ENCODE measurements around the gene PLEKHH3. TPM values are rescaled to one million over a fixed set of nuclear protein-coding genes. Genes with fewer than 3 reads are reported as not detected.

PLEKHH3 gene
- total and polyA plus RNA-seq, 2 of the 4 experiments (the other 2 are of a cell fraction) = 2.9 to 10.5 TPM

DNA sequence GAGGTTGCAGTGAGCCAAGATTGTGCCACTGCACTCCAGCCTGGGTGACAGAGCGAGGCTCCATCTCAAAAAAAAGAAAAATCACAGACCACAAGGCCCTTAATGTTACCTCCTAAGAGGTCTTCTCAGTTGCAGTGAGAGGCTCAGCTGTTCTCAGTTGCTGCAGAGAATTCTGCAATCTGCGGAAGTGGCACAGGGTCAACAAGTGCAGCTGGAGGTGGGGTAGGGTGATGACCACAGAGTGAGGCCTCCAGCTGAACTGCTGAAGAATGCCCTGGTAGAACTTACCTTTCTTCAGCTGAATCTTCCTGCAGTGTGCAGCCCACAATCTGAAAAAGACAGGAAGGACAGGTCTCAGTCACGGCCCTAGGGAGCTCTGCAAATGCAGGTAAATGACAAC lies 31.8 kb upstream of the PLEKHH3 start:
- Histone ChIP-seq H2AFZ (replicated peaks; ENCODE audit: low read length, poor library complexity) (no peak overlapping the region), H3K23ac (ENCODE audit: low read depth, low read length) (no peak overlapping the region), H3K36me3 (ENCODE audit: control insufficient read depth, insufficient read depth, low read length) (peaks cover 70% of the 10 kb centered on the region), H3K4ac (ENCODE audit: low read depth, low read length) (no peak overlapping the region), H2BK20ac (ENCODE audit: low read depth, low read length) (no peak overlapping the region), H3K4me1 (ENCODE audit: control insufficient read depth, insufficient read depth, low read length) (no peaks in the 10 kb centered on the region), H3K4me3 (ENCODE audit: insufficient read depth, low read depth, low read length) (no peak overlapping the region), H2AK9ac (replicated peaks; ENCODE audit: low read depth, low read length, poor library complexity) (no peak overlapping the region), H3K14ac (replicated peaks; ENCODE audit: low read depth, low read length) (no peak overlapping the region), H3K56ac (ENCODE audit: extremely low read depth, insufficient read depth, low read length) (no peak overlapping the region), H3K18ac (ENCODE audit: low read depth, low read length) (no peak overlapping the region), H4K20me1 (ENCODE audit: insufficient read depth, low read length) (no peaks in the 10 kb centered on the region), H3K4me2 (ENCODE audit: low read depth, low read length) (no peak overlapping the region), H3K79me1 (ENCODE audit: low read depth in 1 of 2, low read length in 2 of 2) (no peaks in the 10 kb centered on the region), H3K9me3 (ENCODE audit: control insufficient read depth, insufficient read depth, low read length) (no peaks in the 10 kb centered on the region), H4K8ac (ENCODE audit: low read depth in 2 of 2, low read length in 2 of 2) (no peak overlapping the region), H2AK5ac (ENCODE audit: low read depth, low read length) (no peak overlapping the region), H3K27me3 (ENCODE audit: control insufficient read depth, insufficient read depth, low read length) (no peaks in the 10 kb centered on the region), H3K9ac (ENCODE audit: low read depth, low read length) (no peak overlapping the region), H3K9me1 (ENCODE audit: insufficient read depth, low read length) (no peaks in the 10 kb centered on the region; the same call in 1 of the 2 replicates), H4K91ac (ENCODE audit: insufficient read depth, low read depth, low read length) (no peak overlapping the region), H2BK120ac (ENCODE audit: low read depth, low read length) (no peak overlapping the region), H4K5ac (ENCODE audit: low read depth, low read length) (no peak overlapping the region), H2BK15ac (ENCODE audit: low read depth, low read length) (no peak overlapping the region), H3K27ac (ENCODE audit: insufficient read depth, low read length) (no peak overlapping the region), H2BK5ac (ENCODE audit: low read depth, low read length, poor library complexity, severe bottlenecking) (no peak overlapping the region)
- intact Hi-C loops (cut with micrococcal nuclease) = no loop called here
- no TSS peak for BruUV-seq (replicated peaks)
- POLR2A ChIA-PET (ENCODE audit: unreplicated experiment) = interaction anchor here (0.8 kb wide), 1 partner anchor 116 kb away, joined by 3 read pairs; the partner anchor contains the start of gene BECN1
- ATAC-seq (ENCODE audit: low read depth) (no peak), DNase-seq (no peak)
- no peak for TF ChIP-seq SMC3 (IDR thresholded peaks at IDR 0.05; ENCODE audit: low read depth, low read length)
- TF ChIP-seq, protein P1, sequence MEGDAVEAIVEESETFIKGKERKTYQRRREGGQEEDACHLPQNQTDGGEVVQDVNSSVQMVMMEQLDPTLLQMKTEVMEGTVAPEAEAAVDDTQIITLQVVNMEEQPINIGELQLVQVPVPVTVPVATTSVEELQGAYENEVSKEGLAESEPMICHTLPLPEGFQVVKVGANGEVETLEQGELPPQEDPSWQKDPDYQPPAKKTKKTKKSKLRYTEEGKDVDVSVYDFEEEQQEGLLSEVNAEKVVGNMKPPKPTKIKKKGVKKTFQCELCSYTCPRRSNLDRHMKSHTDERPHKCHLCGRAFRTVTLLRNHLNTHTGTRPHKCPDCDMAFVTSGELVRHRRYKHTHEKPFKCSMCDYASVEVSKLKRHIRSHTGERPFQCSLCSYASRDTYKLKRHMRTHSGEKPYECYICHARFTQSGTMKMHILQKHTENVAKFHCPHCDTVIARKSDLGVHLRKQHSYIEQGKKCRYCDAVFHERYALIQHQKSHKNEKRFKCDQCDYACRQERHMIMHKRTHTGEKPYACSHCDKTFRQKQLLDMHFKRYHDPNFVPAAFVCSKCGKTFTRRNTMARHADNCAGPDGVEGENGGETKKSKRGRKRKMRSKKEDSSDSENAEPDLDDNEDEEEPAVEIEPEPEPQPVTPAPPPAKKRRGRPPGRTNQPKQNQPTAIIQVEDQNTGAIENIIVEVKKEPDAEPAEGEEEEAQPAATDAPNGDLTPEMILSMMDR (conservative IDR thresholded peaks at IDR 0.05; ENCODE audit: low read depth, low read length) = no peak
- TF ChIP-seq NFE2L2 (IDR thresholded peaks at IDR 0.05; ENCODE audit: low read depth, low read length) = no peak
- no peak for TF ChIP-seq BHLHE40 (IDR thresholded peaks at IDR 0.05; ENCODE audit: low read depth, low read length)
- no peak for TF ChIP-seq CHD1 (IDR thresholded peaks at IDR 0.05; ENCODE audit: low read depth, low read length)
- no peak for TF ChIP-seq MXI1 (IDR thresholded peaks at IDR 0.05; ENCODE audit: borderline replicate concordance, low read depth, low read length)
- no peak for TF ChIP-seq POLR2A (IDR thresholded peaks at IDR 0.05; ENCODE audit: low read depth, low read length)
- no peak for TF ChIP-seq RAD21 (IDR thresholded peaks at IDR 0.05; ENCODE audit: low read length)
- no peak for TF ChIP-seq FOS (IDR thresholded peaks at IDR 0.05; ENCODE audit: low read depth, low read length)
- TF ChIP-seq MAZ (IDR thresholded peaks at IDR 0.05; ENCODE audit: borderline replicate concordance, low read depth, low read length) = no peak
- TF ChIP-seq, protein P2, sequence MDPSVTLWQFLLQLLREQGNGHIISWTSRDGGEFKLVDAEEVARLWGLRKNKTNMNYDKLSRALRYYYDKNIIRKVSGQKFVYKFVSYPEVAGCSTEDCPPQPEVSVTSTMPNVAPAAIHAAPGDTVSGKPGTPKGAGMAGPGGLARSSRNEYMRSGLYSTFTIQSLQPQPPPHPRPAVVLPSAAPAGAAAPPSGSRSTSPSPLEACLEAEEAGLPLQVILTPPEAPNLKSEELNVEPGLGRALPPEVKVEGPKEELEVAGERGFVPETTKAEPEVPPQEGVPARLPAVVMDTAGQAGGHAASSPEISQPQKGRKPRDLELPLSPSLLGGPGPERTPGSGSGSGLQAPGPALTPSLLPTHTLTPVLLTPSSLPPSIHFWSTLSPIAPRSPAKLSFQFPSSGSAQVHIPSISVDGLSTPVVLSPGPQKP (IDR thresholded peaks at IDR 0.05; ENCODE audit: borderline replicate concordance, low read depth, low read length) = no peak
- no peak for TF ChIP-seq RCOR1 (IDR thresholded peaks at IDR 0.05; ENCODE audit: insufficient replicate concordance, low read length)
- no peak for TF ChIP-seq MAFK (IDR thresholded peaks at IDR 0.05; ENCODE audit: low read depth, low read length)
- TF ChIP-seq CEBPB (IDR thresholded peaks at IDR 0.05; ENCODE audit: low read depth, low read length) = no peak
- no peak for TF ChIP-seq RFX5 (IDR thresholded peaks at IDR 0.05; ENCODE audit: low read depth, low read length)
- TF ChIP-seq, protein P3, sequence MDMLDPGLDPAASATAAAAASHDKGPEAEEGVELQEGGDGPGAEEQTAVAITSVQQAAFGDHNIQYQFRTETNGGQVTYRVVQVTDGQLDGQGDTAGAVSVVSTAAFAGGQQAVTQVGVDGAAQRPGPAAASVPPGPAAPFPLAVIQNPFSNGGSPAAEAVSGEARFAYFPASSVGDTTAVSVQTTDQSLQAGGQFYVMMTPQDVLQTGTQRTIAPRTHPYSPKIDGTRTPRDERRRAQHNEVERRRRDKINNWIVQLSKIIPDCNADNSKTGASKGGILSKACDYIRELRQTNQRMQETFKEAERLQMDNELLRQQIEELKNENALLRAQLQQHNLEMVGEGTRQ (IDR thresholded peaks at IDR 0.05; ENCODE audit: low read depth, low read length) = no peak
- CTCF ChIA-PET = interaction anchor here (0.5 kb wide), 1 partner anchor 117 kb away, joined by 6 read pairs; no protein-coding TSS in a partner anchor
- in situ Hi-C loops (cut with MboI; ENCODE audit: low sequenced_read_pairs) = no loop called here
- dilution Hi-C loops (cut with HindIII; ENCODE audit: low sequenced_read_pairs, unreplicated experiment) = no loop called here
- no CpG with 5 or more reads among the region's 3 CpGs for WGBS, 2 experiments (ENCODE audit: extremely low coverage in 2 of 2, insufficient read length in 1 of 2)
